ENCODE data around the gene RNF144B.

The RNF144B gene

DNA sequence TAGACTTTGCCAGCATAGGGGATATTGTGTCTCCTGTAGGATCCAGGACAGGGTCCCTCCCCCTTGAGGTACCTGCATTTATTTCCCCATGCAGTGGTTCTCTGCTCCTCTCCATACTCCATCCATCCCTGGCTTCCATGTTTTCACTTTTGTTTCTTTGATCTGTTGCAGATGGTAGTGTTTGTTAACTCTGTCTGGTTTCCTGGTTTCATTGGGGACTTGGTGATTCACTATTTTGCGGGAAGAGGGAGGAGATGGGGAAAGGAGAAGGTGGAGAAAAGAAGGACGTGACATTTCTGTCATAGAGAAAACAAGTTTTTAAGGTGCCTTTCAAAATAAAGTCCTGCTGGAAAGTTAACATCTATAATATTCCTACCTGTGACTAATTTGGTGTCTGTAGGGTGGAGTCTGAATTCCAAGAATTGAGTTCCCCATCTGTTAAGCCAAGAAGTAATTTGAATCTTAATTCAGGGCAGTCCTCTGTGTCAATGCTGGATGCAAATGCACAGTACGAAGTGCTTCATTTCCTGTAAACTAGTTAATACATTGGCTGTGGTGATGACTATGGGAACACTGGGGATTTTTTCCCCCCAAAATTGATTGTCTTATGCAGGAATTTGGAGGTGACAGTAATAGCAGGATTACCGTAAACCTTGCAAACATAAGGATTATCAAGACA, 6.9 kb upstream of the RNF144B start:
- H3K4me3 ChIP-seq (ENCODE audit: low read length): no peak overlapping the region

DNA sequence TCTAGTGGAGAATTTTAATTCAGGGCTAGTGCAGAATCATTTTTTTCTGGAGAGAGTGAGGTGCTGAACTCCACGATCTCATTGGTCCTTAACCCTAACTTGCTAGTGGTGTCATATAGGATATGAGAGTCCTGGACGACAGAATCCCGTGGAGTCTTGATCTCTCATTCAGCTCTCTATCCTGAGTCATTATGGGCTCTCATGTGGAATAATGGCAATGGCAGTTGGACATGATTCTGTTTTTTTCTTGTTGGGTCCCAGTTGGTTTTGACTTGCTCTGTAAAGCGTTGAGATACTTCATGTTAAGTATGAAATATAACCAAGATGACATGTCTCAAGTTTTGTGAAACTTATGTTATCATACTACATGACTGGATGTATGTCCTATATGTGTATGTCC, 6.3 kb upstream of the RNF144B start:
- H3K4me1 ChIP-seq (ENCODE audit: control insufficient read depth, low read depth, low read length): no peaks in the 10 kb centered on the region

More for the DNA sequence above, 6.9 kb upstream of the RNF144B start:
- Histone ChIP-seq H3K9ac (ENCODE audit: low read length) (no peak overlapping the region), H3K9me3 (ENCODE audit: control insufficient read depth, low read depth, low read length) (no peaks in the 10 kb centered on the region), H3K27me3 (ENCODE audit: control insufficient read depth, insufficient read depth, low read length) (no peaks in the 10 kb centered on the region), H3K27ac (ENCODE audit: low read length) (no peak overlapping the region), H3K4me1 (ENCODE audit: control insufficient read depth, low read depth, low read length) (no peaks in the 10 kb centered on the region), H3K36me3 (ENCODE audit: control insufficient read depth, low read depth, low read length) (no peaks in the 10 kb centered on the region)

GRCh38 chr6:18383441-18383840, 3.7 kb upstream of the RNF144B start:
- H3K9me3 ChIP-seq (ENCODE audit: control insufficient read depth, low read depth, low read length): no peaks in the 10 kb centered on the region
- no peak overlapping the region for H3K4me3 ChIP-seq (ENCODE audit: low read length)
- H3K9ac ChIP-seq (ENCODE audit: low read length): no peak overlapping the region
- H3K4me1 ChIP-seq (ENCODE audit: control insufficient read depth, low read depth, low read length): peaks cover 15% of the 10 kb centered on the region
- H3K36me3 ChIP-seq (ENCODE audit: control insufficient read depth, low read depth, low read length): no peaks in the 10 kb centered on the region
- peaks cover 10% of the 10 kb centered on the region for H3K27me3 ChIP-seq (ENCODE audit: control insufficient read depth, insufficient read depth, low read length)
- H3K27ac ChIP-seq (ENCODE audit: low read length): no peak overlapping the region

More for the DNA sequence above, 6.3 kb upstream of the RNF144B start:
- H3K9me3 ChIP-seq (ENCODE audit: control insufficient read depth, low read depth, low read length): no peaks in the 10 kb centered on the region
- no peak overlapping the region for H3K27ac ChIP-seq (ENCODE audit: low read length)
- no peaks in the 10 kb centered on the region for H3K27me3 ChIP-seq (ENCODE audit: control insufficient read depth, insufficient read depth, low read length)
- no peaks in the 10 kb centered on the region for H3K36me3 ChIP-seq (ENCODE audit: control insufficient read depth, low read depth, low read length)
- no peak overlapping the region for H3K4me3 ChIP-seq (ENCODE audit: low read length)
- no peak overlapping the region for H3K9ac ChIP-seq (ENCODE audit: low read length)

- no peak overlapping the region for H3K4me3 ChIP-seq (ENCODE audit: low read length)
- H3K4me1 ChIP-seq (ENCODE audit: control insufficient read depth, low read depth, low read length): peaks cover 25% of the 10 kb centered on the region
- H3K9ac ChIP-seq (ENCODE audit: low read length): no peak overlapping the region
- H3K27ac ChIP-seq (ENCODE audit: low read length): no peak overlapping the region
- H3K36me3 ChIP-seq (ENCODE audit: control insufficient read depth, low read depth, low read length): no peaks in the 10 kb centered on the region
- peaks cover 12% of the 10 kb centered on the region for H3K27me3 ChIP-seq (ENCODE audit: control insufficient read depth, insufficient read depth, low read length)
- no peaks in the 10 kb centered on the region for H3K9me3 ChIP-seq (ENCODE audit: control insufficient read depth, low read depth, low read length)
Measured at GRCh38 chr6:18384621-18385020, 2.5 kb upstream of the RNF144B start.

GRCh38 chr6:18386298-18386976, 713 bp upstream of the RNF144B start:
- H3K27me3 ChIP-seq (ENCODE audit: control insufficient read depth, insufficient read depth, low read length): peaks cover 12% of the 10 kb centered on the region
- peak overlapping the region; percentile 71 for H3K4me3 ChIP-seq (ENCODE audit: low read length)
- no peak overlapping the region for H3K27ac ChIP-seq (ENCODE audit: low read length)
- H3K9ac ChIP-seq (ENCODE audit: low read length): peak overlapping the region; percentile 18
- H3K9me3 ChIP-seq (ENCODE audit: control insufficient read depth, low read depth, low read length): no peaks in the 10 kb centered on the region
- H3K4me1 ChIP-seq (ENCODE audit: control insufficient read depth, low read depth, low read length): peaks cover 25% of the 10 kb centered on the region
- H3K36me3 ChIP-seq (ENCODE audit: control insufficient read depth, low read depth, low read length): no peaks in the 10 kb centered on the region

GRCh38 chr6:18388271-18388670, 1.1 kb downstream of the RNF144B start:
- H3K9me3 ChIP-seq (ENCODE audit: control insufficient read depth, low read depth, low read length): no peaks in the 10 kb centered on the region
- peaks cover 25% of the 10 kb centered on the region for H3K4me1 ChIP-seq (ENCODE audit: control insufficient read depth, low read depth, low read length)
- no peak overlapping the region for H3K27ac ChIP-seq (ENCODE audit: low read length)
- no peak overlapping the region for H3K9ac ChIP-seq (ENCODE audit: low read length)
- peak overlapping the region; percentile 71 for H3K4me3 ChIP-seq (ENCODE audit: low read length)
- no peaks in the 10 kb centered on the region for H3K36me3 ChIP-seq (ENCODE audit: control insufficient read depth, low read depth, low read length)
- H3K27me3 ChIP-seq (ENCODE audit: control insufficient read depth, insufficient read depth, low read length): peaks cover 12% of the 10 kb centered on the region

GRCh38 chr6:18388942-18389341, 1.8 kb downstream of the RNF144B start:
- Histone ChIP-seq H3K36me3 (ENCODE audit: control insufficient read depth, low read depth, low read length) (no peaks in the 10 kb centered on the region), H3K4me3 (ENCODE audit: low read length) (no peak overlapping the region), H3K9me3 (ENCODE audit: control insufficient read depth, low read depth, low read length) (no peaks in the 10 kb centered on the region), H3K27ac (ENCODE audit: low read length) (no peak overlapping the region), H3K27me3 (ENCODE audit: control insufficient read depth, insufficient read depth, low read length) (peaks cover 12% of the 10 kb centered on the region), H3K4me1 (ENCODE audit: control insufficient read depth, low read depth, low read length) (peaks cover 25% of the 10 kb centered on the region), H3K9ac (ENCODE audit: low read length) (no peak overlapping the region)

DNA sequence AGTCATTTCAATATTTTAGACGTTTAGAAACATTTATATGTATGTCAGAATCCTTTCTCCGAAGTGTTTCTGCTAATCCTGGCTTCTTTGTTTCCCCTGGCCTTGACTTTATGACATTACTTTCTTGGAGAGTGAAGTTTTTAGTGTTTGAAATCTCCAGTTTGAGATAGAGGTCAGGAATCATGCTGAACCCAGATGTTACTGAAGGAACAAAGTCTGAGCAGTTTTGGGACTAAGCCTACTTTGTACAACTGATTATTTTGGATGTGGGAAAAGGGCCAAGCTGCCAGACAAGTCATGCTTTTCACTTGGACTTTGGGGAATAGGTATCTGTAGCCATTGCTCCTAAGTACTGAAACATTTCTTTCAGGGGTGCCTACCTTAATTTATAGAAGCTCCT, 2.3 kb downstream of the RNF144B start:
- no peak overlapping the region for H3K9ac ChIP-seq (ENCODE audit: low read length)
- peaks cover 26% of the 10 kb centered on the region for H3K4me1 ChIP-seq (ENCODE audit: control insufficient read depth, low read depth, low read length)
- peaks cover 12% of the 10 kb centered on the region for H3K27me3 ChIP-seq (ENCODE audit: control insufficient read depth, insufficient read depth, low read length)
- no peaks in the 10 kb centered on the region for H3K9me3 ChIP-seq (ENCODE audit: control insufficient read depth, low read depth, low read length)
- H3K36me3 ChIP-seq (ENCODE audit: control insufficient read depth, low read depth, low read length): no peaks in the 10 kb centered on the region
- H3K4me3 ChIP-seq (ENCODE audit: low read length): no peak overlapping the region
- no peak overlapping the region for H3K27ac ChIP-seq (ENCODE audit: low read length)

DNA sequence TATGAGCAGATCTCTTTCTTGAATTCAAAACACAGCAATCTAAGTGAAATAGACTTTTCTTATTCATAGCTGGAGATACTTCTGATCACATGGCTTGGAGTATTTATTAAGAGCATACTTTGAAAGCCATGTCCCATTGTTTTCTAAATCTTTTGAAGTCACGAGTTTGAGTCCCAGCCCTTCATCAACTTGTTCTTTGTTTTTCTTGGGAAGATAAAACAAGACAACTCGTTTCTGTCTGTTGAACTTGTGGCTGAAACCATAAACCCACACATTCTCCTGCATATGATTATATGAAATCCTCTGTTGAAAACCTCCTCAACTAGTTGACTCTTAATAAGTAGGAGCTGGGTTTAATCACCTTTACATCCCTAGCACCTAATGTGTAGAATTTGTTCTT, 3.3 kb downstream of the RNF144B start:
- H3K27ac ChIP-seq (ENCODE audit: low read length): no peak overlapping the region
- no peak overlapping the region for H3K4me3 ChIP-seq (ENCODE audit: low read length)
- H3K4me1 ChIP-seq (ENCODE audit: control insufficient read depth, low read depth, low read length): peaks cover 36% of the 10 kb centered on the region
- H3K27me3 ChIP-seq (ENCODE audit: control insufficient read depth, insufficient read depth, low read length): peaks cover 12% of the 10 kb centered on the region
- H3K9ac ChIP-seq (ENCODE audit: low read length): no peak overlapping the region
- no peaks in the 10 kb centered on the region for H3K9me3 ChIP-seq (ENCODE audit: control insufficient read depth, low read depth, low read length)
- no peaks in the 10 kb centered on the region for H3K36me3 ChIP-seq (ENCODE audit: control insufficient read depth, low read depth, low read length)

DNA sequence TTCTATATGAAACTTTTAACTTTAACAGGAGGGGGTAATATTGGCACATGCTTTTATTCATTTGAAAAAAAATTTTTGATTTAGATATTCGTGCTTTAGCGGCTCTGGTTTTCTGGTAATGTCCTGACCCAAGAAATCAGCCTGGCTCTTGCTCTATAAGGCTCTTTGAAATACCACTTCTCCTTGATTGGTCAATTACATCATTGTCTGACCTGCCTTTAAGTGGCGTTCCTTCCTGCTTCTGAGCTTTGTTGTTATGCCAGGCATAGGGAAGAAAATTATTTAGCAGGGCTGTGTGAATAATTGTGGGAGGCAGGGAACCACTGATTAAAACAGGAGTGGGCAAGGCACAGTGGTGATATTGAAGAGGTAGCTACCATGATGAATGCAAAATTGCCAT, 3.9 kb downstream of the RNF144B start:
- H3K4me3 ChIP-seq (ENCODE audit: low read length): no peak overlapping the region
- peaks cover 12% of the 10 kb centered on the region for H3K27me3 ChIP-seq (ENCODE audit: control insufficient read depth, insufficient read depth, low read length)
- no peak overlapping the region for H3K9ac ChIP-seq (ENCODE audit: low read length)
- no peak overlapping the region for H3K27ac ChIP-seq (ENCODE audit: low read length)
- no peaks in the 10 kb centered on the region for H3K9me3 ChIP-seq (ENCODE audit: control insufficient read depth, low read depth, low read length)
- no peaks in the 10 kb centered on the region for H3K36me3 ChIP-seq (ENCODE audit: control insufficient read depth, low read depth, low read length)
- peaks cover 41% of the 10 kb centered on the region for H3K4me1 ChIP-seq (ENCODE audit: control insufficient read depth, low read depth, low read length)

DNA sequence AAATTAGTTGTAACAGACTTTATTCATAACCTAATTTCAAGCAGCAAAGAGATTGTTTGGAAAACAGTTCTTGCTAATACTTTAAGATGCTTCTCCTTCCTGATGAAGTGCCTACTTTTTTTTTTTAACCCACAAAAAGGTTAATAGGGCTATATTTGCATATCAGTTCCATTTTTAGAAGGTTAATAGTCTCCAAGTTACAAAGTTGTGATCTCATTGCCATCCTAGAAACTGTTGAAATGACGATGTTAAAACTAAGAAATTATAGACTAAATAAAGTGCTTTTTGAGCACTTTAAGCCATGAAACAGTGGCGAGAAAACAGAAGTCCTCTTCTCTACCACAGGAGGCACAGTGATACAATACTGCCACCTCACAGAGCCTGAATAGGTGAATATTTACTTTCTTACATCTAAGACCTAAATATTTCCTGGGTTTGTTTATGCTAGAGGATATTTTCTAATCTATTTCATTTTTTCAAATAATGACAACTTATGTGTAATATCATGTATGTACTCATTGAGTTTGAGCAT, 5.3 kb downstream of the RNF144B start:
- peaks cover 40% of the 10 kb centered on the region for H3K4me1 ChIP-seq (ENCODE audit: control insufficient read depth, low read depth, low read length)
- no peak overlapping the region for H3K4me3 ChIP-seq (ENCODE audit: low read length)
- H3K27me3 ChIP-seq (ENCODE audit: control insufficient read depth, insufficient read depth, low read length): peaks cover 12% of the 10 kb centered on the region
- H3K9me3 ChIP-seq (ENCODE audit: control insufficient read depth, low read depth, low read length): no peaks in the 10 kb centered on the region
- no peaks in the 10 kb centered on the region for H3K36me3 ChIP-seq (ENCODE audit: control insufficient read depth, low read depth, low read length)
- no peak overlapping the region for H3K9ac ChIP-seq (ENCODE audit: low read length)
- no peak overlapping the region for H3K27ac ChIP-seq (ENCODE audit: low read length)

DNA sequence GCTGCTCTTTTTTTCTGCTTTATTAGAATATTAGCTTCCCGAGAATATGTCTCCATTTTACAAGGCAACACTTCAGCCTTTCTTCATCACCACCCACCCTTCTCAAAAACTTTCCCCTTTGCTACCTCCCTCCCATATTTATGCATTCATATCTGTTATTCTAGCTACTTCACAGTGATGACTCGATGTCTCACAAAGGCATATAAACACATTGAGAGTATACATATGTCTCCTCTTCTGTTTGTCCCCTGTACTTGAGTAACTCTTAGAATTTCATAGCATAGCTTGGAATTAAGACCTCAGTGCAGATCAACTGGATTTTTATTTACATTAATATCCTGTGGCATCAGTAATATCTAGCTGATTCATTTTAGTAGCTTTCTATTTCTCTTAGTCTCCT, 6.5 kb downstream of the RNF144B start:
- H3K4me3 ChIP-seq (ENCODE audit: low read length): no peak overlapping the region
- no peaks in the 10 kb centered on the region for H3K36me3 ChIP-seq (ENCODE audit: control insufficient read depth, low read depth, low read length)
- H3K9me3 ChIP-seq (ENCODE audit: control insufficient read depth, low read depth, low read length): no peaks in the 10 kb centered on the region
- H3K4me1 ChIP-seq (ENCODE audit: control insufficient read depth, low read depth, low read length): peaks cover 29% of the 10 kb centered on the region
- no peaks in the 10 kb centered on the region for H3K27me3 ChIP-seq (ENCODE audit: control insufficient read depth, insufficient read depth, low read length)
- no peak overlapping the region for H3K27ac ChIP-seq (ENCODE audit: low read length)
- H3K9ac ChIP-seq (ENCODE audit: low read length): no peak overlapping the region

Measured in iPS-18a (cell line).